K562 (cell line): Measurements from ENCODE around the gene ZBTB22. TPM values are rescaled to one million over a fixed set of nuclear protein-coding genes. Genes with fewer than 3 reads are reported as not detected.
A peak's percentile ranks its signal among the peaks of the same experiment; 100 is the strongest.

Source experiments
- GABPA ChIP-seq: fragments of 200-800 bp; sonication (Bioruptor generic); conservative IDR thresholded peaks from 2 replicates; pipeline ENCODE4 v1.6.1; 2016; ENCODE audit warnings: low read depth, missing genetic modification characterization, missing compliant biosample characterization
- SMC3 ChIP-seq: conservative IDR thresholded peaks from 2 replicates; pipeline ENCODE4 v1.6.1; 2011; ENCODE audit warnings: low read depth, low read length, improper control_type of control experiment; ENCODE audit not compliant: insufficient read depth
- ZBED1 ChIP-seq: IDR thresholded peaks from 2 replicates; pipeline ENCODE4 v1.6.1; 2014
- polyA plus RNA-seq, 8 experiments: library from polyadenylated mRNA; depleted of rRNA in 4 of 8; stranded (reverse) in 5 of 8; unstranded in 3 of 8; fragments of >200 nt; fragmentation: Nextera tagmentation in 2 of 8; fragmentation: Illumina TruSeq in 1 of 8; extraction: Ambion mirVana in 2 of 8; extraction: Trizol in 1 of 8; gene quantifications; 2 replicates each; pipeline versions ENCODE4 v1.2.1 to v1.2.3, GENCODE V29; 2011 to 2014; ENCODE audit warnings: inconsistent platforms in 1 of 8, missing spikeins in 1 of 8
- total RNA-seq, 7 experiments: library from RNA; depleted of rRNA in 6 of 7; stranded (reverse); fragments of >200 nt in 6 of 7; fragmentation: Illumina TruSeq in 2 of 7; extraction: Trizol in 2 of 7; gene quantifications; 2 replicates each; pipeline versions ENCODE4 v1.2.1 to v1.2.3, GENCODE V29; 2011 to 2021; ENCODE audit warnings: low replicate concordance in 1 of 7
- TF ChIP-seq, protein P1 (sequence below): sonication (generic); formaldehyde crosslinking; IDR thresholded peaks from 2 replicates; pipeline ENCODE4 v1.8.1; 2023; ENCODE audit warnings: missing genetic modification reagents, mild to moderate bottlenecking, borderline replicate concordance
- TF ChIP-seq, protein P2 (sequence below): fragments of 250-450 bp; sonication (Bioruptor Pico); IDR thresholded peaks from 2 replicates; pipeline ENCODE4 v1.4.0; 2020; ENCODE audit warnings: mild to moderate bottlenecking, moderate library complexity
- TF ChIP-seq, protein P3 (sequence below): fragments of 250-450 bp; sonication (Bioruptor Pico); IDR thresholded peaks from 2 replicates; pipeline ENCODE4 v1.5.0; 2020; ENCODE audit warnings: mild to moderate bottlenecking
- TF ChIP-seq, protein P4 (sequence below): fragments of 450-650 bp; IDR thresholded peaks from 2 replicates; pipeline ENCODE4 v1.6.1; 2016; ENCODE audit warnings: low read depth

Gene ZBTB22
- total and polyA plus RNA-seq, 9 of the 15 experiments (the other 6 are each of a cell fraction or from before 2014, with no cell fraction given): 0.21 to 11.9 (median 7.1) TPM

DNA sequence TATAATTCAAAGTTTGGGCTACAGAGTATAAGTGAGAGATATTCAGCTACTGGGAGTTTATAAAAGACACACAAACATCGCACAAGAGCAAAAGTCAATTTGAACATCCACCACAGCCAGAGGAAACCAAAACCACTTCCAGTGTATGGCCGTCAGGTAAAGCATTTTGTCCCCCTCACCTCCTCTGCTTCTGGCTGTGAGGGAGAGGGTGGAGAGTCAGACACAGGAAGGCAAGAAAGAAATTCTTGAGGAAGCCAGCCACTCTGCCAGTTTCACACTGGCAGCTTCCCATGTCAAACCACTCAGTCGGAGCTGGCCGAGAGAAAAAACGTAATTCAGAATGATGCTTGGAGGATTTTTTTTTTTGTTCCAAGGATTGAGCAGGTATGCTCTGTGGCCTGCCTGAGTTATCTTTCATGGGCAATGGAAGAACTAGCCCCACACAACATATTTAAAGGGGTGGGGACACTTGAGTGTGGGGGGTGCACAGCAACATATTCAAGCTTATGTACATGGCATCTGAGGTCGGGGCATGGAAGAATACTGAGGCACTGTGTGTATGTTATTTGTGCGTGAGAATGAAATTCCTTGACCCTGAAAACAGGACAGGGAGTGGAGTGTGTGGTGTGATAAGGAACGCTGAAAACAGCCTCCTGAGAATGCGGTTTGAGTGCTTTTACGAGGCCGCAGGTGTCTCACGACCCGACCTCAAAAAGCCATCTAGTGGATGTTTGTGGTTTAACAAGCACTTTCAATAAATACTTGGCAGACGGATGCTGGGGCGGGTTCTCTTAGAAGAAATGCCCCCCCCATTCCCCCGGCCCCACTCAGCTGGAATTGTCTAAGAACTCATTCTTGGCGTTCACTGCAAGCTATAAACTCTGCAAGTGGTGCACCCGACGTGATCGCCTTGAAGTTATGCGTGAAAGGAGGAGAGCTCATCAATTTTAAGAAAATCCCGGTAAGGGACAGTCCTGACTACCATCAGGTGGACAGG lies 27.5 kb upstream of the ZBTB22 start (continued):
- TF ChIP-seq, protein P1, sequence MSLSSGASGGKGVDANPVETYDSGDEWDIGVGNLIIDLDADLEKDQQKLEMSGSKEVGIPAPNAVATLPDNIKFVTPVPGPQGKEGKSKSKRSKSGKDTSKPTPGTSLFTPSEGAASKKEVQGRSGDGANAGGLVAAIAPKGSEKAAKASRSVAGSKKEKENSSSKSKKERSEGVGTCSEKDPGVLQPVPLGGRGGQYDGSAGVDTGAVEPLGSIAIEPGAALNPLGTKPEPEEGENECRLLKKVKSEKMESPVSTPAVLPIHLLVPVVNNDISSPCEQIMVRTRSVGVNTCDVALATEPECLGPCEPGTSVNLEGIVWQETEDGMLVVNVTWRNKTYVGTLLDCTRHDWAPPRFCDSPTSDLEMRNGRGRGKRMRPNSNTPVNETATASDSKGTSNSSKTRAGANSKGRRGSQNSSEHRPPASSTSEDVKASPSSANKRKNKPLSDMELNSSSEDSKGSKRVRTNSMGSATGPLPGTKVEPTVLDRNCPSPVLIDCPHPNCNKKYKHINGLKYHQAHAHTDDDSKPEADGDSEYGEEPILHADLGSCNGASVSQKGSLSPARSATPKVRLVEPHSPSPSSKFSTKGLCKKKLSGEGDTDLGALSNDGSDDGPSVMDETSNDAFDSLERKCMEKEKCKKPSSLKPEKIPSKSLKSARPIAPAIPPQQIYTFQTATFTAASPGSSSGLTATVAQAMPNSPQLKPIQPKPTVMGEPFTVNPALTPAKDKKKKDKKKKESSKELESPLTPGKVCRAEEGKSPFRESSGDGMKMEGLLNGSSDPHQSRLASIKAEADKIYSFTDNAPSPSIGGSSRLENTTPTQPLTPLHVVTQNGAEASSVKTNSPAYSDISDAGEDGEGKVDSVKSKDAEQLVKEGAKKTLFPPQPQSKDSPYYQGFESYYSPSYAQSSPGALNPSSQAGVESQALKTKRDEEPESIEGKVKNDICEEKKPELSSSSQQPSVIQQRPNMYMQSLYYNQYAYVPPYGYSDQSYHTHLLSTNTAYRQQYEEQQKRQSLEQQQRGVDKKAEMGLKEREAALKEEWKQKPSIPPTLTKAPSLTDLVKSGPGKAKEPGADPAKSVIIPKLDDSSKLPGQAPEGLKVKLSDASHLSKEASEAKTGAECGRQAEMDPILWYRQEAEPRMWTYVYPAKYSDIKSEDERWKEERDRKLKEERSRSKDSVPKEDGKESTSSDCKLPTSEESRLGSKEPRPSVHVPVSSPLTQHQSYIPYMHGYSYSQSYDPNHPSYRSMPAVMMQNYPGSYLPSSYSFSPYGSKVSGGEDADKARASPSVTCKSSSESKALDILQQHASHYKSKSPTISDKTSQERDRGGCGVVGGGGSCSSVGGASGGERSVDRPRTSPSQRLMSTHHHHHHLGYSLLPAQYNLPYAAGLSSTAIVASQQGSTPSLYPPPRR (CRISPR knock-in tag): no peak
- TF ChIP-seq, protein P2, sequence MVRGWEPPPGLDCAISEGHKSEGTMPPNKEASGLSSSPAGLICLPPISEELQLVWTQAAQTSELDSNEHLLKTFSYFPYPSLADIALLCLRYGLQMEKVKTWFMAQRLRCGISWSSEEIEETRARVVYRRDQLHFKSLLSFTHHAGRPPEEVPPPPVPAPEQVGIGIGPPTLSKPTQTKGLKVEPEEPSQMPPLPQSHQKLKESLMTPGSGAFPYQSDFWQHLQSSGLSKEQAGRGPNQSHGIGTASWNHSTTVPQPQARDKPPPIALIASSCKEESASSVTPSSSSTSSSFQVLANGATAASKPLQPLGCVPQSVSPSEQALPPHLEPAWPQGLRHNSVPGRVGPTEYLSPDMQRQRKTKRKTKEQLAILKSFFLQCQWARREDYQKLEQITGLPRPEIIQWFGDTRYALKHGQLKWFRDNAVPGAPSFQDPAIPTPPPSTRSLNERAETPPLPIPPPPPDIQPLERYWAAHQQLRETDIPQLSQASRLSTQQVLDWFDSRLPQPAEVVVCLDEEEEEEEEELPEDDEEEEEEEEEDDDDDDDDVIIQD (CRISPR knock-in tag): no peak
- TF ChIP-seq, protein P3, sequence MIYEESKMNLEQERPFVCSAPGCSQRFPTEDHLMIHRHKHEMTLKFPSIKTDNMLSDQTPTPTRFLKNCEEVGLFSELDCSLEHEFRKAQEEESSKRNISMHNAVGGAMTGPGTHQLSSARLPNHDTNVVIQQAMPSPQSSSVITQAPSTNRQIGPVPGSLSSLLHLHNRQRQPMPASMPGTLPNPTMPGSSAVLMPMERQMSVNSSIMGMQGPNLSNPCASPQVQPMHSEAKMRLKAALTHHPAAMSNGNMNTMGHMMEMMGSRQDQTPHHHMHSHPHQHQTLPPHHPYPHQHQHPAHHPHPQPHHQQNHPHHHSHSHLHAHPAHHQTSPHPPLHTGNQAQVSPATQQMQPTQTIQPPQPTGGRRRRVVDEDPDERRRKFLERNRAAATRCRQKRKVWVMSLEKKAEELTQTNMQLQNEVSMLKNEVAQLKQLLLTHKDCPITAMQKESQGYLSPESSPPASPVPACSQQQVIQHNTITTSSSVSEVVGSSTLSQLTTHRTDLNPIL (CRISPR knock-in tag): no peak
- TF ChIP-seq ZBED1: no peak
- TF ChIP-seq GABPA (tag): no peak
- TF ChIP-seq, protein P4, sequence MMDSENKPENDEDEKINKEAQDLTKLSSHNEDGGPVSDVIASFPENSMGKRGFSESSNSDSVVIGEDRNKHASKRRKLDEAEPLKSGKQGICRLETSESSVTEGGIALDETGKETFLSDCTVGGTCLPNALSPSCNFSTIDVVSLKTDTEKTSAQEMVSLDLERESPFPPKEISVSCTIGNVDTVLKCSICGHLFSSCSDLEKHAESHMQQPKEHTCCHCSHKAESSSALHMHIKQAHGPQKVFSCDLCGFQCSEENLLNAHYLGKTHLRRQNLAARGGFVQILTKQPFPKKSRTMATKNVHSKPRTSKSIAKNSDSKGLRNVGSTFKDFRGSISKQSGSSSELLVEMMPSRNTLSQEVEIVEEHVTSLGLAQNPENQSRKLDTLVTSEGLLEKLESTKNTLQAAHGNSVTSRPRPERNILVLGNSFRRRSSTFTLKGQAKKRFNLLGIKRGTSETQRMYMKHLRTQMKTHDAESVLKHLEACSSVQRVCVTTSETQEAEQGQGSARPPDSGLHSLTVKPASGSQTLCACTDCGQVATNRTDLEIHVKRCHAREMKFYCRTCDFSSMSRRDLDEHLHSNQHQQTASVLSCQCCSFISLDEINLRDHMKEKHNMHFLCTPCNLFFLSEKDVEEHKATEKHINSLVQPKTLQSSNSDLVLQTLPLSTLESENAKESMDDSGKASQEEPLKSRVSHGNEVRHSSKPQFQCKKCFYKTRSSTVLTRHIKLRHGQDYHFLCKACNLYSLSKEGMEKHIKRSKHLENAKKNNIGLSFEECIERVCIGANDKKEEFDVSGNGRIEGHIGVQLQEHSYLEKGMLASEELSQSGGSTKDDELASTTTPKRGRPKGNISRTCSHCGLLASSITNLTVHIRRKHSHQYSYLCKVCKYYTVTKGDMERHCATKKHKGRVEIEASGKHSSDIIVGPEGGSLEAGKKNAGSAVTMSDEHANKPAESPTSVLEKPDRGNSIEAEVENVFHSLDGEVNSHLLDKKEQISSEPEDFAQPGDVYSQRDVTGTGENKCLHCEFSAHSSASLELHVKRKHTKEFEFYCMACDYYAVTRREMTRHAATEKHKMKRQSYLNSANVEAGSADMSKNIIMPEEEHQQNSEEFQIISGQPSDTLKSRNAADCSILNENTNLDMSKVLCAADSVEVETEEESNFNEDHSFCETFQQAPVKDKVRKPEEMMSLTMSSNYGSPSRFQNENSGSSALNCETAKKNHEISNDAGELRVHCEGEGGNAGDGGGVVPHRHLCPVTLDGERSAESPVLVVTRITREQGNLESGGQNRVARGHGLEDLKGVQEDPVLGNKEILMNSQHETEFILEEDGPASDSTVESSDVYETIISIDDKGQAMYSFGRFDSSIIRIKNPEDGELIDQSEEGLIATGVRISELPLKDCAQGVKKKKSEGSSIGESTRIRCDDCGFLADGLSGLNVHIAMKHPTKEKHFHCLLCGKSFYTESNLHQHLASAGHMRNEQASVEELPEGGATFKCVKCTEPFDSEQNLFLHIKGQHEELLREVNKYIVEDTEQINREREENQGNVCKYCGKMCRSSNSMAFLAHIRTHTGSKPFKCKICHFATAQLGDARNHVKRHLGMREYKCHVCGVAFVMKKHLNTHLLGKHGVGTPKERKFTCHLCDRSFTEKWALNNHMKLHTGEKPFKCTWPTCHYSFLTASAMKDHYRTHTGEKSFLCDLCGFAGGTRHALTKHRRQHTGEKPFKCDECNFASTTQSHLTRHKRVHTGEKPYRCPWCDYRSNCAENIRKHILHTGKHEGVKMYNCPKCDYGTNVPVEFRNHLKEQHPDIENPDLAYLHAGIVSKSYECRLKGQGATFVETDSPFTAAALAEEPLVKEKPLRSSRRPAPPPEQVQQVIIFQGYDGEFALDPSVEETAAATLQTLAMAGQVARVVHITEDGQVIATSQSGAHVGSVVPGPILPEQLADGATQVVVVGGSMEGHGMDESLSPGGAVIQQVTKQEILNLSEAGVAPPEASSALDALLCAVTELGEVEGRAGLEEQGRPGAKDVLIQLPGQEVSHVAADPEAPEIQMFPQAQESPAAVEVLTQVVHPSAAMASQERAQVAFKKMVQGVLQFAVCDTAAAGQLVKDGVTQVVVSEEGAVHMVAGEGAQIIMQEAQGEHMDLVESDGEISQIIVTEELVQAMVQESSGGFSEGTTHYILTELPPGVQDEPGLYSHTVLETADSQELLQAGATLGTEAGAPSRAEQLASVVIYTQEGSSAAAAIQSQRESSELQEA: no peak
- peak; percentile 50; the same call in 1 of the 2 replicates for TF ChIP-seq SMC3
